NCI-H2107 treated with DMSO at 0.1 percent for 48 hours (cell line): ENCODE results near the gene SAP30BP.

Experiments
- DNase-seq: peaks from one replicate; lab custom pipeline; 2025; ENCODE audit not compliant: unreplicated experiment; lab: John Stamatoyannopoulos, UW

SAP30BP gene

DNA sequence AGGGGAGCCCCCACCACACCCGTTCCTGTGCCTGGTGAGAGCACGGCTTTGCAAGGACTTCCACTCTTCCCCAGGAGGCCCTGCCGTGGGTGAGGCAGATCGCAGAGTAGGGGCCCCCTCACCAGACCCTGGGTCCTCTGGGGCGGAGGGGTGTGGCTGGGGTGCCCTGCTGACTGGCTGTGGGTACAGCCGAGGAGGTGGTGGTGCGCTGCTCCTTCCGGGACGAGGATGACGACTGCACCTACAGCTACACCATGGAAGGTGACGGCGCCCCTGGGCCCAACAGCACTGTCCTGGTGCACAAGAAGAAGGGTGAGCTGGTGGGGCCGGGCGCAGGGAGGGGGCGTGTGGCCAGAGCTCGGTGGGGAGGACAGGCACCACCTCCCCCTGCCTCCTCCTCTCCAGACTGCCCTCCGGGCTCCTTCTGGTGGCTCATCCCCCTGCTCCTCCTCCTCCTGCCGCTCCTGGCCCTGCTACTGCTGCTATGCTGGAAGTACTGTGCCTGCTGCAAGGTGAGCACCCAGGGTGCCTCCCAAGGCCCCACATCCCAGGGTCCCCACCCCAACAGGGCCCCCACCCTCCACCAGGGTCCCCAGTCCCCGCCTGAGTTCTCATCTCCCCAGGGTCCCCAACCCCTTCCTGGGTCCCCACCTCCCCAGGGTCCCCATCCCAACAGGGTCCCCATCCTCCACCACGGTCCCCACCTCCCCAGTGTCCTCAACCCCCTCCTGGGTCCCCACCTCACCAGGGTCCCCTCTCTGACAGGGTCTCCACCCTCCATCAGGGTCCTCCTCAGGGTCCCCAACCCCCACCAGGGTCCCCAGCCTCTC, 70.2 kb downstream of the SAP30BP start:
- no peak for DNase-seq

DNA sequence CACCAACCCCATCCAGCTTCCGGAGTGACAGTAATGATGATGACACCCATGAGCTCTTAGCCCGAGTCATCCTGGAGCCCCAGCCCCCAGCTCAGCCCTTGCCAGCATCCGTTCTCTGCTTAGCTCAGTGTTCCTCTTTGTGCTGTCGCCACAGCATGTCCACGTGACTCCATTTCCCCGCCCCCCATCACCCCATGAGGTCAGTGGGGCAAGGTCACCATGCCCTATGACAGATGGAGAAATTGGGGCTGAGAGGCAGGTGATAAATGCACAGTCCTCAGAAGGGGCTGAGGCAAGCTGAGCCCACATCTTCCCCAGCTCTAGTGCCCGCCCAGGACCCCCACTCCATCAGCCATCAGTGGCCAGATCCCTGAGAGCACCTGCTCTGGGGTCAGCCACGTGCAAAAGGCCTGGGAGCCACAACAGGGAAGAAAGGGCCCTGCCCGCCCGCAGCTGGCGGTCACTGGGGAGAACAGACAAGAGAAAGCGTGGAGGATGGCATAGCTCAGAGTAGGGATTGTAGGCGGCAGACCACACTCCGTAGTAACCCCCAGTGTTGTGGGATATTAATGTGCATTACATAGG, 71.2 kb downstream of the SAP30BP start:
- DNase-seq = no peak

GRCh38 chr17:75739174-75739573, 72.0 kb downstream of the SAP30BP start:
- DNase-seq = no peak

DNA sequence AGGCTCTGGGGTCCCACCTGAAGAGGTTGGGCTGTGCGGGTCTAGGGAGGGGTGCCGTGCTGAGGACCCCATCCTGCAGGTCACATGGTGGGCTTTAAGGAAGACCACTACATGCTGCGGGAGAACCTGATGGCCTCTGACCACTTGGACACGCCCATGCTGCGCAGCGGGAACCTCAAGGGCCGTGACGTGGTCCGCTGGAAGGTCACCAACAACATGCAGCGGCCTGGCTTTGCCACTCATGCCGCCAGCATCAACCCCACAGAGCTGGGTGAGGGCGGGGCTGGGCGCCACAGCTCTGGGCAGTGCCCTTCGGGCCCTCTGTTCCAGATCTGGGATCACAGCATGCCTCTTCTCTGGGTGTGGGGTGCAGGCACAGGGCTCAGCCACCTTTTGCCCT, 72.7 kb downstream of the SAP30BP start:
- DNase-seq = no peak

DNA sequence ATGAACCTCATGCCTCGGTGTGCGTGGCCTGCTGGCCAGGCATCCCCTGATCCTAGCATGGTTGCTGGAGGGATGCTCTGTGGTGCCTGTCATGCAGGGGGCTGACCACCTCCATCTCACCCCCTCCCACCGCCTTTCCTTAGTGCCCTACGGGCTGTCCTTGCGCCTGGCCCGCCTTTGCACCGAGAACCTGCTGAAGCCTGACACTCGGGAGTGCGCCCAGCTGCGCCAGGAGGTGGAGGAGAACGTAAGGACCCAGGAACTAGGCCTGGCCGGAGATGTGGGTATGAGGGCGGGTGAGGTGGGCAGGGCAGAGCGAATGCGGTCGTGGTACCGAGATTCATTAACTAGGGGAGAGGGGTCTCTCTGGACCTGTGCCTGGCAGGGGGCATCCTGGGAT, 73.1 kb downstream of the SAP30BP start:
- no peak for DNase-seq

- no peak for DNase-seq
Observed at GRCh38 chr17:75740631-75741077, 73.5 kb downstream of the SAP30BP start.

GRCh38 chr17:75742337-75742736, 75.2 kb downstream of the SAP30BP start:
- no peak for DNase-seq

GRCh38 chr17:75743625-75744206, 76.6 kb downstream of the SAP30BP start:
- DNase-seq = no peak

DNA sequence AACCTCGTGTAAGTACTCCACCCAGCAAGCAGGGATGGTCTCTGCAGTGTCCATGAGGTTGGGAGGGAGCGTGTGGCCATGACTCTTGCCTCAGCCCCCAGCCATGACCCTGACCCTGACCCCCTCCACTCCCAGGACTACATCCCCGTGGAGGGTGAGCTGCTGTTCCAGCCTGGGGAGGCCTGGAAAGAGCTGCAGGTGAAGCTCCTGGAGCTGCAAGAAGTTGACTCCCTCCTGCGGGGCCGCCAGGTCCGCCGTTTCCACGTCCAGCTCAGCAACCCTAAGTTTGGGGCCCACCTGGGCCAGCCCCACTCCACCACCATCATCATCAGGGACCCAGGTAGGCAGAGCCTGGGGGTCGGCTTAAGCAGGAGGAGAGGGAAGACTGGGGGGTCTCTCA, 81.6 kb downstream of the SAP30BP start:
- no peak for DNase-seq

GRCh38 chr17:75749545-75750389, 82.6 kb downstream of the SAP30BP start:
- peak; percentile 15 for DNase-seq

- no peak for DNase-seq
Observed at GRCh38 chr17:75750661-75751423, 83.7 kb downstream of the SAP30BP start.

GRCh38 chr17:75751676-75752404, 84.7 kb downstream of the SAP30BP start:
- no peak for DNase-seq

DNA sequence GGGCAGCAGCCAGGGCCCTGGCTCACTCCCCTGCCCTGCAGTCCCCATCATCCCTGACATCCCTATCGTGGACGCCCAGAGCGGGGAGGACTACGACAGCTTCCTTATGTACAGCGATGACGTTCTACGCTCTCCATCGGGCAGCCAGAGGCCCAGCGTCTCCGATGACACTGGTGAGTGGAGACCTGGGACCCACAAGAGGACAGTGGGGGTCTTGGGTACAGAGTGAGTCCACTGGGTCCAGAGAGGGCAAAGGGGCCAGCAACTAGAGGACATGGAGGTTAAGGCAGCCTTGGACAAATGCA, 85.2 kb downstream of the SAP30BP start:
- no peak for DNase-seq

- no peak for DNase-seq
Observed at GRCh38 chr17:75752802-75753513, 85.8 kb downstream of the SAP30BP start.

- DNase-seq = no peak
Observed at GRCh38 chr17:75753514-75754377, 86.6 kb downstream of the SAP30BP start.

DNA sequence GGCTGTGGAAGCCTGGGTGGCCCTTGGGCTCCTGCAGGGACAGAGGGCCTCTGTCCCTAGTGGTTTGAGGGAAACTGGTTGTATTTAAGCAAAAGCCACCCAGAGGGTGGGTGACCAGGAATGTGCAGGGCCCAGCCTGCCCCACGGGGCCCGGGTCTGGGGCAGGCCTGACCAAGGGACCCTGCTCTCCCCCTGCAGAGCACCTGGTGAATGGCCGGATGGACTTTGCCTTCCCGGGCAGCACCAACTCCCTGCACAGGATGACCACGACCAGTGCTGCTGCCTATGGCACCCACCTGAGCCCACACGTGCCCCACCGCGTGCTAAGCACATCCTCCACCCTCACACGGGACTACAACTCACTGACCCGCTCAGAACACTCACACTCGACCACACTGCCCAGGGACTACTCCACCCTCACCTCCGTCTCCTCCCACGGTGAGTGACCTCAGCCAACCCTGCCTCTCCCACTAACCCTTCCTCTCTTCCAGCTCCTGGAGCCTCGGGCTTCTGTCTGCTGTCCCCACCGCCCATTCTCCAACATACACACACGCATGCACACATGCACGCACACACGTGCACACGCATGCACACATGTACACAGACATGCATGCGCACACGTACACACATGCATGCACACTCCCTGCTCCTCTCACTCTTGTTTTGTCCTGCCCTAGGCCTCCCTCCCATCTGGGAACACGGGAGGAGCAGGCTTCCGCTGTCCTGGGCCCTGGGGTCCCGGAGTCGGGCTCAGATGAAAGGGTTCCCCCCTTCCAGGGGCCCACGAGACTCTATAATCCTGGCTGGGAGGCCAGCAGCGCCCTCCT, 87.5 kb downstream of the SAP30BP start:
- DNase-seq = no peak

GRCh38 chr17:75755205-75755901, 88.2 kb downstream of the SAP30BP start:
- no peak for DNase-seq
